NCI-H146 (cell line): ENCODE measurements around the gene DCST2.

Source experiments
- DNase-seq: peaks from one replicate; lab custom pipeline; 2025; lab: John Stamatoyannopoulos, UW

The DCST2 gene

DNA sequence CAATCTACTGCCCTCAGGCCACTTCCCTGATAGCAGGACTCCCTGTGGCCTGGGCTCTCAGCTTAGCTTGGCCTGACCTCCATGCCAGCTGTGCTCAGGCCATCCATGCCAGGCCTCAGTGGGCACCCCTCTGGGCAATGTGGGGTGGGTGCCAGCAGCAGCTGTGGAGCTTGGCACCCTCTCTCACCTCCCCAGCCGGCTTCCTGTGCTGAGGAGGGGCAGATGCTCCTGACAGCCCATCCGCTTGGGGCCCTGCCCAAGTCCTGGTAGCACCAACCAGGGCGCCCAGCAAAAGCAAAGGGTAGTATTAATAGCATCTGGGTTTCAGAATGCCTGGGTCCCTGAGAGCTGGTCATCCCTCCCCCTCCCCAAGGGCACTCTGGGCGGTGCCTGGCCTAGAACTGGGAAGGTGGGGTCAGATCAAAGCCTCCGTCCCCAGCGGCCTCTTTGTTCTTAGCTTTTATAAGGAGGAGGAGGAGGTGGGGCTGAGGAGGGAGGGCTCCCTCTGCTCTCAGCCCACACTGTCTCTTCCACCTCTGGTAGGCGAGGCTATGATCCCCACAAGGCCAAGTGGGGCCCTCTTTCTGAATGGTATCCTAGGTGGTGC is 36.1 kb upstream of the DCST2 start:
- DNase-seq: peak; percentile 76

DNA sequence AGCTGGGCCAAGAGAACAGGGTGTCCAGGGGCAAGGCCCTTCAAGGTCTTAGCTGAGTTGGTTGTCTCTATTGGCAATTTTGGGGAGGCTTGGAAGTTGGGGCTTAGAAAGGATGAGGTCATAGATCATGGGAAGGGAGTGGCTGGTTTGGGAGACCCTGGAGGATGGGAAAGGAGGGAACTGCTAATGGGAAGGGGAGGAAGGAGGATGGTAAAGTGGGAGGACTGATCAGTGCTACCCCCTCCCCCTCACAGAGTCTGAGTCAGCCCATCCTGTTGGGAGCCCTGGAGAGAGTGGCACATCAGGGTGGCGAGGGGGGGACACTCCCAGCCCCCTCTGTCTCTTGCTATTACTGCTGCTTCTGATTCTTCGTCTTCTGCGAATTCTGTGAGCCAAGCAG is 35.0 kb upstream of the DCST2 start:
- DNase-seq: no peak

- no peak for DNase-seq
Measured at GRCh38 chr1:155066777-155067176, 33.2 kb upstream of the DCST2 start.

- DNase-seq: no peak
Measured at GRCh38 chr1:155064832-155065429, 31.4 kb upstream of the DCST2 start.

DNA sequence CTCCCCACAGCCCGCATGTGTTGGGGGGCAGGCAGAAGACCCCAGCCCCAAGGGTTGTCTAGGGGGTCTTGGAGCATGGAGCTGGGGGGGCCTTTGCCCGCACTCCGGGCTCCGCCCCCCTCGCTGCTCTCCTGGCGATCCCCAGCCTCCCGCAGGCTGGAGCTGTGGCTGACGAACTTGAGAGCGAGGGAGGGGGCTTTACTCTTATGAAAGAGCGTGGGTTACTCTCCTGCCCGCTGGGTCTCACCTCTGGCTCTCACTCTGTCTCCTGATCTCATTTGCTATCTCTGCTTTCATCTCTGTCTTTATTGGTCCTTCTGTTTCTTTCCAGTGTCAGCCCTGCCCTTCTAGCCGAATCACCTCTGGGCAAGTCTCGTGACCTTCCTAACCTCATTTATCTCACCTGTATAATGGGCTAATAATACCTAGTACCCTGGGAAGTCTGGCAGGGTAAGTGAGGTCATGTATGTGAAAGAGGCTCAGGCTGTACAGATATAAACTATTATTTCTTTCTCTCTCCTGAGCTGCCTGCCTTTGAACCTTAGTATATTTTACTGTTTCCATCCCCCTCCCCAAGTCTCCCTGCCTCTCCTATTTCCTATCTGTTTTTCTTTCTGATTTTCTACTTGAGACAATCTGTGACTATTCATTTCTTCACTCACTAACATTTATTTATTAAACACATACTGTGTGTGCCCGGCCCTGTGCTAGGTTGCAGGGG is 30.7 kb upstream of the DCST2 start:
- DNase-seq: peak; percentile 15

DNA sequence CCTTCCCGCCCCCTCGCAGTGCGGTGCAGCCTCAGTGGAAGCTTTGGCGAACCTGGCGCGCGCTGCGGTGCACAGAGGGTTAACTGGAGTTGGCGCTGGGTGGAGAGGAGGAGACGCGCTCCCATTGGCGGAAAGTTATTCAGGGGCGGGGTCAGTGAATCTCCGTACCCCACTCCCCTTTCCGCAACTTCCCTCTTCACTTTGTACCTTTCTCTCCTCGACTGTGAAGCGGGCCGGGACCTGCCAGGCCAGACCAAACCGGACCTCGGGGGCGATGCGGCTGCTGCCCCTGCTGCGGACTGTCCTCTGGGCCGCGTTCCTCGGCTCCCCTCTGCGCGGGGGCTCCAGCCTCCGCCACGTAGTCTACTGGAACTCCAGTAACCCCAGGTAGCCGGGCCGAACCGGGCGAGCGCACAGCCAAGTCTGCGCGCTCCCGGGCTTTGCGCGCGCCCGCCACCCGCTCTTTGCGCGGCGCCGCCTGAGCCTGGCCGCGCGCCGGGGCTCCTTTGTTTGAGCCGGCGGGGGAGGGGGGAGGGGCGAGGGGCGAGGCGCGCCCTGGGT is 30.0 kb upstream of the DCST2 start, which contains the start of gene EFNA4:
Gene EFNA4 (plus strand): TSS at position 191 of the 561 bp plus-strand sequence. CDS start 84 bp downstream, at position 275.
- peak; percentile 30 for DNase-seq

GRCh38 chr1:155062702-155063411 is 29.3 kb upstream of the DCST2 start:
- peak; percentile 17 for DNase-seq

- no peak for DNase-seq
Measured at GRCh38 chr1:155062151-155062686, 28.6 kb upstream of the DCST2 start.

DNA sequence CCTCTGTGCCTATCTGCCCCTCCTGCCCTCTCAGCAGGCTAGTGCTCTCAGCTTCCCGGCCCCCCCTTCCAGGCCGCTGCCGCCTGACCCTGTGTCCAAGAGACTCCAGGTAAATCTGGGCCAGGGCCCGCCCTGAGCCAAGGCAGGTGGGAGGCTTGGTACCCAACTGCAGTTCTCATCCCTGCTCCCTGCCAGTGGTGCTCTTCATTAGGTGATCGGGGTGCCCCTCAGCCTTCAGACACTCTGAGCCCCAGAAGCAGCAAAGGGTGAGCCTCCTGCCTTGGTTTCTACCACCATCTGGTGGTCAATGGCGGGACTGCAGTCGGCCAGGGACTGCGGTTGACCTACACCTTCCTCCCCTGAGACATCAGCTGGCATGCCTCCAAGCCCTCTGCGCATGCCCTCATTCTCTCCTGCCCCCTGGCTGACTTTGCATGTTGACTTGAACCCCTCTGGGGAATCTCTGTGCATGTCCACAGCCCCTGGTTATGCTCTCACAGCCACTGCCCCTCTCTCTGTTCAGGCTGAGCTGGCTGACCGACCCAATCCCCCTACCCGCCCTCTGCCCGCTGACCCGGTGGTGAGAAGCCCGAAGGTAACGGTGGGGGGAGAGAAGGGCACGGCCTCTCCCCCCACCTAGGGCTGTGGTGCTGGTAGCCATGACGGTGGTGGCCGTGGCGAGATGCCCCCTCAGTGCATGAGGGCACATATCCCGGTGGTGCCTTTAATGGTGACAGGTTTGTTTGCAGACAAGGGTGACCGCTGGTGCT is 28.0 kb upstream of the DCST2 start:
- DNase-seq: peak; percentile 66

DNA sequence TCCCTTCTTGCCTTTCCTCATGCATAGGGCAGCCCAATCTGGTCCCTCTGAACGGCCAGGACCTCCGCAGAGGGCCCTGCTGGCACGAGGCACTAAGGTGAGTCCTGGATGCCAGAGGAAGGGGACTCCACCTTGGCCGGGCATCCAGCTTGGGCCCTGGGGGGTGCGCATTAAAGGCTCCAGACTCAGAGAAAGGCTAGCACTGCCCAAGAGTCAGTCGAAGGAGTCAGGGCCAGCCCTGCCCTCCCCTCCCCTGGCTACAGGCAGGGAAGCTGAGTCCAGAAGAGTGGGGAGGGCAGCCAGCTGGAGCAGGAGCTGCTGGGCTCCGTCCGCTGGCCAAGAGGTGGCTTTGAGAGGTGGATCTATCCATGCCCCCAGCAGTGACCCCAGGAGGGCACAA is 27.2 kb upstream of the DCST2 start:
- no peak for DNase-seq

GRCh38 chr1:155057788-155058211 is 24.2 kb upstream of the DCST2 start:
- DNase-seq: no peak

DNA sequence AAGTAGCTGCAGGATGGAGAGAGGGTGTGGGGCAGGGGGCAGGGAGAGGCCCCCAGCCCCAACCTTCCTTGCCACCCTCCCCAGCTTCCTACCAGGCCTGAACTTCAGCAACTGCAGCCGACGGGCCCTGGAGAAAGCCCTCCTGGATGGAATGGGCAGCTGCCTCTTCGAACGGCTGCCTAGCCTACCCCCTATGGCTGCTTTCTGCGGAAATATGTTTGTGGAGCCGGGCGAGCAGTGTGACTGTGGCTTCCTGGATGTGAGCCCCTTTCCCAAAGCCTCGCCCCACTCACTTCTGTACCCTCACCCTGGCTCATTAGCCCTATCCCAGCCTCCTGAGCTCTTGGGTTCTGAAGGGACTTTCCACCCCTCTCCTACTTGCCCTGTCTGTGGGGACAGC is 23.5 kb upstream of the DCST2 start:
- no peak for DNase-seq

DNA sequence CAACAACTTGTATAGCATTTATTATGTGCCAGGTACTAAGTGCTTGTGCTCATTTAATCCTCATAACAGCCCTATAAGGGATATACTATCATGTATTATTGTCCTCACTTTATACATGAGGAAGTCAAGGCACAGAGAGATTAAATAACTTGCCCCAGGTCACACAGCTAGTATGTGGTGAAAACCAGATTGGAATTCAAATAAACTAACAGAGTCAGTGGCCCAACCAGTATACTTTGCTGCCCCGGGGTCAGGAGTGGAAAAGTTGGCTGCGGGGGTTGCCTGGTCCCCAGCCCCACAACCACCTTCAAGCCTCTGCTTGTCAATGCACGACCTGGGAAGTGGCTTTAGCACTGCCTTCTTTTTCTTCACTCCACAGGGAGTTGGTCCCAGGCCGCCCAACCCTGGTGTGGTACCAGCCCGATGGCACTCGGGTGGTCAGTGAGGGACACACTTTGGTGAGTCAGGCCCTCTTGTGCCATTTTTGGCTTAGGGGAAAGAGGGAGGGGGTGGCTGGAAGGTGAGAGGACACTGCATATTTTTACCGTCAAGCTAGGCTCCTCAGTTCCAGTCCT is 20.0 kb upstream of the DCST2 start:
- DNase-seq: no peak

DNA sequence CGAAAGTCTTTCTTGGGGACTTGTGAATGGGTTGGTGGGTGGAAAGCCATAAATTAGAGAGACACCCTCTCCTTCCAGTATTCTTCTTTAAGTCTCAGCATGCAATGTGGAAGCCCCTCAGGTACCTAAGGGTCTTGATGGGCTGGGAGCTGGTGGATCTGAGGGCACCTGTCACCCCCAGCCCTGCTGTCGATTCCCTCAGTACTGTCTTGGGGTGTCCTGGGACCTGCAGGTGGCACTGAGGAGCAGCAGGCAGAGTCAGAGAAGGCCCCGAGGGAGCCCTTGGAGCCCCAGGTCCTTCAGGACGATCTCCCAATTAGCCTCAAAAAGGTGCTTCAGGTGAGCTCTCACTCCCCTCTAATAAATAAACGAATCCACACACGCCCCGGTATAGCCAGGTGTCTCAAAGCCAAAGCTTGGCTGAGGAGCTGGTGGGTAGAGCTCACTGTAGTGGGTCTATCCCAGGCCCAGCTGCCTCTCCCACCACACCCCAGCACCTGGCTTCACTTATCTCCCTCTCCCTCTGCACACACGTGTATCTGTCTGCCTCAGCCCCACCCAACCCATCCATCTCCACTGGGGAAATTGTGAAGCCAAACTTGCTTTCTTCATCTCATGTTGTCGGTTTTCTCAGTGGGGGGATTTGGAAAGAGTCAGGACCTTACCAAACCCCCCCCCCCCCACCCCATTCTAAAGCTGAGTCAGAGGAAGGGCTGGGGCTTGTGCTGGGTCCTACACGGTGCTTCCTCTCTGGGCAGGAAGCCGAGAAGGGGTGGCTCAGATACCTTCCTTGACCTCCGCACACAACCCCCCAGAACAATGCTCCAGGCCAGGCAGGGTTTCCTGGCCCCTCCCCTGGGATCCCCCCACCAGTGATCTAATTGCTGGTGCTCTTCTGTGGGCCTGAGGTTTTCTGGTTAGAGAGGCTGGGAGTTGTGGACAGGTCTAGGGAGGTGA is 19.1 kb upstream of the DCST2 start:
- DNase-seq: peak; percentile 38

GRCh38 chr1:155051777-155052398 is 18.3 kb upstream of the DCST2 start:
- peak; percentile 21 for DNase-seq

DNA sequence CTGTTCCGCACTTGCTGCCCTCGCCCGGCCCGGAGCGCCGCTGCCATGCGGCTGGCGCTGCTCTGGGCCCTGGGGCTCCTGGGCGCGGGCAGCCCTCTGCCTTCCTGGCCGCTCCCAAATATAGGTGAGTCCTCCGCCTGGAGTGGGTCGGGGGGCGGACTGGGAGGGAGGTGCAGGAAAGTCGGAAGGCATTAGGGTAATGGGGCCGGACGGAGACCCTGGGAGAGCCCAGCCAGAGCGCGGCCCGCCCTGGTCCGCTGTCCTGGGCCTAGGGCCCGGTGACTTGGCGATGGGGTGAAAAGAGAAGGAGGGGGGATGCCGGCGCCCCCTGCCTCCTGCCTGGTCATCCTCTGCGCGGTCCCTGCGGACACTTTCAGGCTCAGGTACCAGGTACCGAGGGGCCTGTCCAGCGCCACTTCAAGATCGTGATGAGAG is 17.8 kb upstream of the DCST2 start:
- no peak for DNase-seq

DNA sequence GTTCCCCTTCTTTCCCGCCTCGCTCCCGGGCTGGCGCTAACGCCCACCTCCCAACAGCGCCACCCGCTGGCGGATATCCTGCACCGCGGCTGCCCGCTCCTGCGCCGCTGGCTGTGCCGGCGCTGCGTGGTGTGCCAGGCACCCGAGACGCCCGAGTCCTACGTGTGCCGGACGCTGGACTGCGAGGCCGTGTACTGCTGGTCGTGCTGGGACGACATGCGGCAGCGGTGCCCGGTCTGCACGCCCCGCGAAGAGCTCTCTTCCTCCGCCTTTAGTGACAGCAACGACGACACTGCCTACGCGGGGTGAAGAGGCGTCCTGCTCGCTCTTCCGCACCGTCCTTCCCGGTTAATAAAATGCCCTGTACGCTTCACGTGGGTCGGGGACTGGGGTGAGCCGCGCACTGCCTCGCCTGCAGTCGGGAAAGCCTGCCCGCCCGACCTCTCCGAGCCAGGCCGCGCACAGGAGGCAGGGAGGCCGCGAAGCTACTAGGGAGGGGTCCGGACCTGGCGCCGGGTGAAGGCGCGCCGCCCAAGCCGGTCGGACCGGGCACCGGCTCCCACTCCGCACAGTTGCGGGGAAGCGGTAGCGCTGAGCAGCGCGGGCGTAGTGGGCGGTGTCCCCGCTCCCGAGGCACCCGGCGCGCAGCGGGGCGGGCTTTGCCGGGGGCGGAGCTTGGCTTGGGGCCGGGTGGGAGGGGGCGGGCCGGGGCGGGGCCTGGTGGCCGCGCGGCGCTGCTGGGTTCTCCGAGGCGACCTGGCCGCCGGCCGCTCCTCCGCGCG is 17.2 kb upstream of the DCST2 start, which contains the start of gene ADAM15:
Gene ADAM15 (plus strand): TSS at position 757 of the 782 bp plus-strand sequence. CDS start 71 bp downstream, outside the sequence.
- DNase-seq: peak; percentile 87
